MG63 (cell line): ENCODE results near the gene EZR. TPM values are rescaled to one million over a fixed set of nuclear protein-coding genes. Genes with fewer than 3 reads are reported as not detected.

Source experiments
- DNase-seq: peaks from one replicate; pipeline ENCODE4 v3.0.0-alpha.2; 2020
- H3K27me3 ChIP-seq: fragments of 250-450 bp; sonication (Bioruptor Pico); 2 replicates; pipeline ENCODE4 v1.5.1; 2020; ENCODE audit warnings: mild to moderate bottlenecking, moderate library complexity
- H3K36me3 ChIP-seq: fragments of 250-450 bp; sonication (Bioruptor Pico); 2 replicates; pipeline ENCODE4 v1.5.1; 2020; ENCODE audit warnings: mild to moderate bottlenecking, moderate library complexity
- H3K4me3 ChIP-seq: fragments of 250-450 bp; sonication (Bioruptor Pico); 2 replicates; pipeline ENCODE4 v1.5.1; 2020; ENCODE audit warnings: mild to moderate bottlenecking, moderate library complexity
- H3K9me3 ChIP-seq: fragments of 250-450 bp; sonication (Bioruptor Pico); 2 replicates; pipeline ENCODE4 v1.5.1; 2020; ENCODE audit warnings: mild to moderate bottlenecking, moderate library complexity
- total RNA-seq: library from RNA; depleted of rRNA; stranded (reverse); fragments of >200 nt; shearing (Covaris generic); gene quantifications from 2 replicates; pipeline ENCODE4 v1.2.3, GENCODE V29; 2014; ENCODE audit warnings: low replicate concordance; rRNA removed

Gene EZR
- total RNA-seq: 226 and 236 TPM in 2 replicates

DNA sequence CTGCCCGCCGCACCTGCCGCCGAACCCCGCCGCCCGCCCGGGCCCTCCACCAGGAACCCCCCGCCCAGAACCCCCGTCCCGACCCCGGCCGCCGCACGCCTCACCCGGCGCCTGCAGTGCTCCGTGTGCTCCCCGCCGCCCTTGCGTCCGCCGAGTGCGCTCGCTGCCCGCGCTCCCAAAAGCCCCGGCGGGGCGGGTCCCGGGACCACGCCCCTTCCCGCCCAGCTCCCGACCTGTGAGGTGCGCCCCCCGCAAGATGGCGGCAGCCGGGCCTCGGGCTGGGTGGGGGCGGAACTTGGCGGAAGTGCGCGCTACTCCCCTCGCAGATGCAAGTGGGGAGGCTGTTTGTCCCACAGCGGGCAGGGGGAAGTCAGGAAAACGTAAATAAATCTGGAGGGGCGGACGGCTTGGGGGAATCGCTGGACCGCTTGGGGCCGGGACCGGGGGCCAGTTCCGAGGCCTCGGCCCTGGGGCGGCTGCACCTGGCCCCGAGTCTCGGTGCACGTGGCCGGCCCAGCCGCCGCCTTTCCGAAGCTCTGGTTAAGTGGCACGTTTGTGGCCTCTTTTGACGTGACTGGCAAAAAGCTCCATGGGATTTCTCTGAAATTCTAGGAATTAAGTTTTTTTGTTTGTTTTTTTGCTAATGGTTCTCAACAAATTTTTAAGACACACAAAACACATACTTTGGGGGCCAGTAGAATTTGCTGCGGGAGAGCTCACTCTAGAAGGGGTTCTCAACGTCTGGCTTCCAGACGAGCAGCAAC lies at the start of gene EZR:
Gene EZR (minus strand): TSS at position 156 of the 764 bp plus-strand sequence. CDS start 1,275 bp downstream, outside the sequence.
- no peaks in the 10 kb centered on the region for H3K27me3 ChIP-seq
- H3K36me3 ChIP-seq: peaks cover 35% of the 10 kb centered on the region
- no peaks in the 10 kb centered on the region for H3K9me3 ChIP-seq
- peak; percentile 85 for DNase-seq
- H3K4me3 ChIP-seq: peak within 1 kb of the TSS; percentile 74

DNA sequence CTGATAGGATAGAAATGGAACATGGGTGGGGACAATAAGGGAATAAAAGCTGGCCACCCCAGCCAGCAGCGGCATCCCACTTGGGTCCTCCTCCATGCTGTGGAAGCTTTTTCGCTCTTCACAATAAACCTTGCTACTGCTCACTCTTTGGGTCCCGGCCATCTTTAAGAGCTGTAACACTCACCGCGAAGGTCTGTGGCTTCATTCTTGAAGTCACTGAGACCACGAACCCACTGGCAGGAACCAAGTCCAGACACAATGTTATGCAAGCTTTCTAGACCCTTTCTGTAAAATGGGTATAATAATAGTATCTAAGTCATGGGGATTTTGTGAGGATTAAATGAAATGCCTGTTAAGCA lies 48.9 kb upstream of the EZR start:
- no peaks in the 10 kb centered on the region for H3K36me3 ChIP-seq

DNA sequence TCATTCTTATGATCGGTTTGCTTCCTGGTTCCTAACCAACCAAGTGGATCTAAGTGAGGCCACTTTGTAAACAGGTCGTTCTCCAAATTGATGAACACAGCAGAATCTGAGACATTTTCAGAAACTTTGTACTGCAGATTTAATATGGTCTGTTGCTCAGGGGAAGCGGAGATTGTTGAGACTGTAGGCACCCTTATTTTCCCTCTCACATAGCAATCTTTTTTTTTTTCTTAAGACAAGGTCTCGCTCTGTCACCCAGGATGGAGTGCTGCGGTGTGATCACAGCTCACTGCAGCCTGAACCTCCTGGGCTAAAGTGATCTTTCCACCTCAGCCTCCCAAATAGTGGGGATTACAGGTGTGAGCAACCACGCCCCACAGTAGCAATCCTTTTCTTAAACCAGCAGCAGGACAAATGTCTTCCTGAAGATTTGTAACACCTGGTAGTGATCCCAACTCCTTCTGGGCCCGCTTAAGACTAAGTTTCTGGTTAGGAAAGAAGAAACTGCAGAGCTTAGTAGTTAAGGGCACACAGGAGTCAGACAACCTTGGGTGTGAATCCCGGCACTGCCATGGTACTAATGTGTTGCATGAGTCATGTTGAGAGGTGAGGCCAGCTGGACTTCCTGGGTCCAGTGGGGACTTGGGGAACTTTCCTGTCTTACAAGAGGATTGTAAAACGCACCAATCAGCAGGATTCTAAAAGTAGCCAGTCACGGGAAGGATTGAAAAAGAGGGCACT lies 48.4 kb upstream of the EZR start:
- H3K36me3 ChIP-seq: no peaks in the 10 kb centered on the region
- H3K27me3 ChIP-seq: no peaks in the 10 kb centered on the region
- peak; percentile 24 for DNase-seq
- H3K9me3 ChIP-seq: peaks cover 3% of the 10 kb centered on the region
- H3K4me3 ChIP-seq: no peak overlapping the region

More for the DNA sequence above, 48.9 kb upstream of the EZR start:
- no peak overlapping the region for H3K4me3 ChIP-seq
- no peaks in the 10 kb centered on the region for H3K27me3 ChIP-seq
- H3K9me3 ChIP-seq: peaks cover 3% of the 10 kb centered on the region
- no peak for DNase-seq

DNA sequence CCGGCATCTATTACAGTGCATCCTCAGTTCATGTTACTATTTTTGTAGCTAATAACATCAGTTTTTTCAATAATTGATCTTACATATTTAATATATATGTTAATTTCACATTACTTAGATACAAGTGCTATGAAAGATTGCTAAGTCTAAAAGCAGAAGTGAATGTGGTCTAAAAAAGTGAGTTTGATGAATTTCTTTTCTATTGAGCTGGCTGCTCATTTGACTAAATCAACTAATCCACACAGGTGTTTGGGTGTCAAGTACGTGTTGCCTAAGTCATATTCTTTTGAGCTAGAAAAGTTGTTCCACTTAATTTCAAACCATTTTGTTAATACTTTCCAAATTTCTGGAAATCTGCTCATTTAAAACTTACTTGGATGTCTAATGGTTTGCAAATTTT lies 46.6 kb upstream of the EZR start:
- Histone ChIP-seq H3K27me3 (no peaks in the 10 kb centered on the region), H3K36me3 (no peaks in the 10 kb centered on the region), H3K9me3 (peaks cover 3% of the 10 kb centered on the region), H3K4me3 (no peak overlapping the region)
- no peak for DNase-seq

DNA sequence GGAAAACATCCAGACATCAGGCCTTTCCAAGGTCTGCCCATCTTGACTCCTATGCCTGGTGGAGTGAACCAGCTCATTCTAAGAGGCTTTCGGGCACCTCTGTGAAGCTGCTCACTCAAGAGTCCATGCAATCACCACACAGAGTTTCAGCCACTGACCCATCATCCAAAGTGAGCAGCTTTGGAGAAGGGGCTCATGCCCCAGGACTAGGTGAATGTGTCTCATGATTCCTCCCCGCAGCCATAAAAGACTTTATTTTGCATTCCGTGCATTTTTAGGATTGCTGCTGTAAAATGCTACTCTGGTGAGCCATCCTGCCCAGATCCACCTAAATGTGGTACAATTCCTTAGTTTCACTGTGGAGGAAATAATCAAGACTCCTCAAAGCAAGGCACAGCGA lies 44.5 kb upstream of the EZR start:
- Histone ChIP-seq H3K9me3 (peaks cover 3% of the 10 kb centered on the region), H3K36me3 (no peaks in the 10 kb centered on the region), H3K27me3 (no peaks in the 10 kb centered on the region), H3K4me3 (no peak overlapping the region)
- DNase-seq: no peak

DNA sequence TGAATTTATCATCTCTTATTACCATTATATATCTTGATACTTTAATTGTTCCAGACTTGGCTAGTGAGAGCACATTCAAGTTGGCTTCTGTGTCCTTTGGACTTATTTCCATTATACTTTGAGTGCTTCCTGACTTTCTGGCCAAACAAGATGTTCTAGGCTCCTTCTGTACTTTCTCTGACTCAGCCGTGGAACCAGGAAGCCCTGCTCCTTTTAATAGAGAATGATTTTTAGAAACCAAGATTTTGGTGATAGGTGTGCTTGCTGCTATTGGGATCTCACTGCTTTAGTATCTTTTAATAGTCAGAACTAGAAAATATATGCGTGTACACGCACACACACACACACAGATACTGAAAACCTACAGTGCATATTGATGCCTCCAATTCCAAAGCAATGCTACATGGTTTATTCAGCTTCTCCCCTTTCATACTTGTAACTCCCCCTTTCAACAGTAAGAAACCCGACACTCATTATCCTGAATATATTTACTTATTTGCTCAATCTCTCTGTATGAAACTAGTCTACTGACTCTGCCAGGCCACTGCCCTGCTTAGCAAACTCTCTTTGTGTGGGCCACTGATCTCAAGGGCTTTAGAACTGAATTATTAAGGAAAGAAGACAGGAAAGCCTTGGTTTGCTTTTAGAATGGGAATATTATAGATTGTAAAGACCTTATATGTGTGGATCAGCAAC lies 42.7 kb upstream of the EZR start:
- Histone ChIP-seq H3K4me3 (no peak overlapping the region), H3K9me3 (no peaks in the 10 kb centered on the region), H3K27me3 (no peaks in the 10 kb centered on the region), H3K36me3 (no peaks in the 10 kb centered on the region)
- DNase-seq: no peak

DNA sequence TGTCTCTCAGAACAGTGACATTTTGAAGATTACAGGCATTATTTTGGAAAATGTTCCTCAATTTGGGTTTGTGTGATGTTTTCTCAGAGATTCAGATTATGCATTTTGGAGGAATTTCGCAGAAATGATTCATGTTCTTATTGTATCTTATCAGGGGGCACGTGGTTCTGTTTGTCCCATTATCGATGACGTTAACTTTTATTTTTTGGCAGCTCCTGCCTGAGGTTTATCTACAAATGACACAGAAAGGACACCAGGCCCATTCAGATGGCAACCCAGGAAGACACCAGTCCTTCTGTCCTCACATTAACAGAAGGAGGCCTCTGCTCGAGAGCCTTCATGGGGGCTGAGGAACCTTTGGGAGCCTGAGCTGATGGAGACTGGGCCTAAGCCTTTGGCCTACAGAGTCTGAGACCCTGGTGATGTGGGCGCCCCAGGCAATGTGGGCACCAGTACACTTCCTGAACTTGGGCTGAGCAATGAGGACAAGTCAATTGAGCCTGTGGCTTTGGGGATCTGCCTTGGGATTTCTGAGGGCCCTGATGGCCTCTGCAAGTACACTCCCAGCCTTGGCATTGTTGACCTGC lies 41.2 kb upstream of the EZR start:
- Histone ChIP-seq H3K27me3 (no peaks in the 10 kb centered on the region), H3K9me3 (no peaks in the 10 kb centered on the region), H3K36me3 (no peaks in the 10 kb centered on the region), H3K4me3 (no peak overlapping the region)
- no peak for DNase-seq

DNA sequence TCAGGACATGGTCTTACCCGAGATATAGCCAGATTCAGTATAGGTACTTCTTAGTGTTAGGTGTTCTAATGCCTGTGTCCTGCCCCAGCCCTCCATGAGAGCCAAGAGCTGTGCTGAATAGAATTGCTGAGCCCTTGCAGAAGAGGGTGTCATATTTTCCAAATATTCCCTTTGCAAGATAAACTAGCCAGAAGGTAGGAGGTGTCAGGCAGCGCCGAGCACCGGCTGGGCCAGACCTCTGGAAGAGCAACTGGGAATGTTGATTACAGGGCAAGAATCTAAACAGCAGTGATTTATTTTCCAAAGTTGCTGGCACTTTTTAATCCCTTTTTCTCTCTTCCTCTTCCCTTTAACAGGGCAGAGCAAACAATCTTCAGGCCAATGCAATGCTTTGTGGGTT lies 37.1 kb upstream of the EZR start:
- no peak overlapping the region for H3K4me3 ChIP-seq
- DNase-seq: no peak
- no peaks in the 10 kb centered on the region for H3K9me3 ChIP-seq
- no peaks in the 10 kb centered on the region for H3K27me3 ChIP-seq
- H3K36me3 ChIP-seq: no peaks in the 10 kb centered on the region

DNA sequence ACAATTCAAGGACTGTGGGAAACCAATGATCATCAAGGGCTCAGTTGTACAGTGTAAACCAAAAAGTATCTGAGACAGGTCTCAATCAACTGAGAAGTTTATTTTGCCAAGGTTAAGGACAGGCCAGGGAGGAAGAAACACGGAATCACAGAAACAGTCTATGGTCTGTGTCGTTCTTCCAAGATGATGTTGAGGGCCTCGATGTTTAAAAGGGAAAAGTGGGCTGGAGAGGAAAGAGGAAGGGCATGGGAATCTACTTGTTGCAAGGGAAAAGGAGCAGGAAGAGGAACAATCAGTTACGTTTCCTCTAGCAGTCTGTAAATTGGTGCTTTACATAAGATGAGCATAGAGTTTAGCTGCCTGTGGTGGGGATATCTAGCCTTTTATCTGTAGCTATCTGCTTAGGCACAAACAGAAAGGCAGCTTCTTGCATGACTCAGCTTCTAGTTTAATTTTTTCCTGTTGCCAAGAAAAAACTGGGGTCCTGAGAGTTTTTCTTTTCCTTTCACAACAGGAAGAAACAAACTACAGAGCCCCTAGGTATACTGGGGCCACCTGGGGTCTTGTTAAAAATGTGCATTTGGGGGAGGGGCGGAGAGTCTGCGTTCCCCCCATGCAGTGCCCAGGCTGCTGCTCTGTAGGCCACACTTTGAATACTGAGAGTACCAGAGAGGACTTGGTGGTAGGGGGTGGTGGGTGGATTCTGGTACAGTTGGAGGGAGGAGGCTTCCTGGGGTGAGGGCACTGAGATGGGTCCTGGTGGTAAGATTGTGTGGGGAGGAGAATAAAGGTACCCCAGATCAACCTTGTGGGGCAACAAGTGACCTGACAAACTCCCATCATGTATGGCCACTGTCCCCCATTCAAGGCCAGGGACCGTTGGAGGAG lies 35.3 kb upstream of the EZR start:
- no peaks in the 10 kb centered on the region for H3K36me3 ChIP-seq
- H3K9me3 ChIP-seq: no peaks in the 10 kb centered on the region
- no peak for DNase-seq
- no peaks in the 10 kb centered on the region for H3K27me3 ChIP-seq
- H3K4me3 ChIP-seq: no peak overlapping the region

DNA sequence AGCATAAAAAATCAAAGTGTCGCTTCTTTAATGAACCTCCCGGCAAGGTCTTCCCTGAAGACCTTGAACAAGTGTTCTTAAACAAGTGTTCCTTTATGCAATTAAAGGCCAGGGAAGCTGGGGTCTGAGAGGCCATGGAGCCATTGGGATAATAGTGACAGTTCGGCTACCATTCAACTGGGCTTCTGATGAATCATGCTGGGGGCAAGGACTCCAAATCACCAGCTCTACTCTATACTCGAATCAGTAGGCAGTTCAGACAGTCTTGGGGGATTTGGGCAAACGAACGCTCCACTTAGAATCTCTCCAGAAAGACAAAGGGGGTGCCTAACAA lies 34.7 kb upstream of the EZR start:
- Histone ChIP-seq H3K27me3 (no peaks in the 10 kb centered on the region), H3K4me3 (no peak overlapping the region), H3K9me3 (no peaks in the 10 kb centered on the region), H3K36me3 (no peaks in the 10 kb centered on the region)
- DNase-seq: no peak

DNA sequence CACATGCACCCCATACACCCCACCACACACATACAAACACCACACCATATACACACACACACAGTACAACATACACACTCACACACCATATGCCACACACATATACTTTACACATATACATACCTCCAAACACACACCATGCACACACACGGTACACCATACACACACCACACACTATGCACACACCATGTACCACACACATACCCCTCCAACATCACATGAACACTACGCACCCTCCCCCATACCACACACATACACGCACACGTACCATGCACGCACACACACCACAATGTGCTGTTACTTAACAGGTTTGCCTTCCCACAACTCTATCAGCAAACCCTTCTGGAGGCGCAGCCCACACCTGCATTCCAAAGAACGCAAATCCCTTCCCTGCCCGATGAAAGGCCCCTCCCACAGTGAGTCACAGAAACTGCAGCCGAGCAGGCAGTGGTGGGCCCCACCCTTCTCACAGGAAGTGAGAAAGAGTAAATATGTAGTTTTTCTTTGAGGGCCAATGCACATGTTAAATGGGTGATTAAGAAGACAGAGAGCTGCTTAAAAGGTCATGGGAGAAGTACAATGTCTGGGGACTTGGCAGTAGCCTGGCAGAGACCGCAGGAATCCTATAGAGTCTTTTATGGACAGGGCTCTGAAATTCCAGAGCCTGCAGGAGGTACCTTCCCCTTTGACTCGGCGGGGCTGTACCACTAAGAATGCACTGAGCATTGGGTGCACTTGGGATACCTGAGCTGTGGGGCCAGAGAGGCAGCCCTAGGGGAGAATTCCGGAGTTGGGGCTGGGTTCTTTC lies 34.1 kb upstream of the EZR start:
- no peaks in the 10 kb centered on the region for H3K27me3 ChIP-seq
- H3K36me3 ChIP-seq: no peaks in the 10 kb centered on the region
- DNase-seq: peak; percentile 93
- H3K4me3 ChIP-seq: no peak overlapping the region
- H3K9me3 ChIP-seq: no peaks in the 10 kb centered on the region

DNA sequence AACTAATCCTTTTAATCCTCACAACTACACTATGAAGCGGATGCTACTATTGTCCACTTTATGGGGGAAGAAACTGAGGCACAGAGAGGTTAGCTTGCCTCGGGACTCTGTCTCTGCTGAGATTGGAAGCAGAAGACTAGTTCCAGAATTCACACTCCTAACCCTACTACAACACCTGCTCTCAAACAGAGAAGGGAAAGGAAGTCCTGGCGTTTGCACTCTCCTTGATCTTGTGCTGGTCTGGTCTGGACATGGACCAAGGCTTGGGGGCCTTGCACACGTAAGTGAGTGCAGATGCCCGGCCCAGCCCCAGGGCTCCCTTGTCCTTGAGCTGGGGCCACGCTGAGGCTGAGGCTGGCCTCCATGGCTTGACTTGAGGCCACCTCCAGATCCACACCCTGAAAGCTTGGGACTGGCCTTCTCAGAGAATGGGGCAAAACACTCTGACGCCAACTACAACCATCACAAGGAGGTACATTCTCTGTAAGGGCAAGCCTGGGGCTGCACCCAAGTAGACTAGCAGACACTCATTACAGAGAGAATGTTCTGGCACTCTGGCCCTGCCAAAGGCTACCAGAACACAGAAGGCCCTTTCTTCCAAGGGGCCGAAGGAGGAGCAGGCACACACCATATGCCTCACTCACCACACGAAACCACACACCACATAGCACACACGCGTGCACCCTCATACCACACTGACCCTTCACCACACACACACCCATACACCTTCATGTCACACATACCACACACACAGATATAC lies 33.3 kb upstream of the EZR start:
- no peak for DNase-seq
- no peak overlapping the region for H3K4me3 ChIP-seq

DNA sequence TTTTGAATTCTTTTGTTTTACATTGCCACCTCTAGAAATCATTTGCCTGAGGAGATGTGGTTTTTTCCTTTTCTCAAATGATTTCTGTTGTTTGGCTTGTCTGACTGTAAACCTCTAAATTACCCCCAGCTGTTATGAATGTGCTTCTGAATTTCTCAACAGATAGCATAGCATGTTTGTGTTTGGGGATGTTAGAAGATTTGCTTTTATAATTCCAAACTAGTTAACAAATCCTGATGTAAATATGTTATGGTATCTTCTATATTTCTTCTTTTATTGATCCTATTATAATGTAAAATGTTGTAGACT lies 31.6 kb upstream of the EZR start:
- DNase-seq: no peak
- Histone ChIP-seq H3K9me3 (no peaks in the 10 kb centered on the region), H3K4me3 (no peak overlapping the region), H3K36me3 (no peaks in the 10 kb centered on the region), H3K27me3 (no peaks in the 10 kb centered on the region)

More for the DNA sequence above, 33.3 kb upstream of the EZR start:
- H3K9me3 ChIP-seq: no peaks in the 10 kb centered on the region
- no peaks in the 10 kb centered on the region for H3K36me3 ChIP-seq
- no peaks in the 10 kb centered on the region for H3K27me3 ChIP-seq

DNA sequence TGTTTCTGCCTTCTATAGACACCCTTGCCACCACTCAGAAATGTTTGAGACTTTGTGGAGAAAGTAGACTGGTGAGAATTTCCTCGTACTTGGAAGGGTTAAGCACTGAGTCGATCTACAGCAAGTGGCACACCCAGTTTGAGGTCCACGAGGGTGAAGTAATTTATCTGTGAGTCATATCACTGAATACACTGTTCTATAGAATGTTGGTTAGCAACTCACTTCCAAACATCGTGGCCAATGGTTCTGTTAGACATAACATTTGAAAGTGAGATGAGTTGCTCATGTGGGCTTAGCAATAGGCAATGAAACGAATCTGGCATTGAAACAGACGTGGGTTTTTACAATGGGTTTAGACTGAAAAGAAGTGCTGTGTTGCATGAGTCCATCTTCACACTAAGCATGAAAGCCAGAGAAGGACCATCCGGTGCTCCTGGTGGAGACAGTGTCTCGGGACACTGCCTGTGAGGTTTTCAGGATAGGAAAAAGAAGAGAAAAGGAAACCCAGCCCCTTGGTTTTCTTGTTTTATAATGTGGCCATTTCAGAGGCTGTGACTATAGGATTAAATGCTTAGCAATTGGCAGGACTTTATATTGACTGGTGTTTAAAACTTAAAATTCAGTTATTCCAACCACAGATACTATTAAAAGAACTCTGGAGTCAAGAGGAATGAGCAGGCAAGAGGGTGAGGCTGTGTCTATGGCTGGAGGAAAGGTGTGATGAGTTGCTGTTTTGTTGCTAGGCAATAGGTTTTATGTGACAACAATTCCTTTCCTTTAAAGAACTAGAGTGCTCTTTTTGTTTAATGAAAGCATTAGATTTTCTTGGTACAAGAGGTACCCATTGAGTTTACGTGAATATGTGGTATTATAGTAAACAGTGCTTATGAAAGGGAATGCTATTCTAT lies 31.0 kb upstream of the EZR start:
- Histone ChIP-seq H3K4me3 (peak overlapping the region; percentile 6; the same call in 1 of the 2 replicates), H3K27me3 (no peaks in the 10 kb centered on the region), H3K9me3 (no peaks in the 10 kb centered on the region), H3K36me3 (no peaks in the 10 kb centered on the region)
- peak; percentile 78 for DNase-seq
